HG02623 (cell line): ENCODE measurements around the gene SRGAP3.

ENCODE experiments used
- ATAC-seq: cut with Tn5 transposase; IDR thresholded peaks from one replicate; pipeline ENCODE4 v1.9.1; 2021; ENCODE audit warnings: moderate library complexity; ENCODE audit not compliant: unreplicated experiment

Gene SRGAP3

DNA sequence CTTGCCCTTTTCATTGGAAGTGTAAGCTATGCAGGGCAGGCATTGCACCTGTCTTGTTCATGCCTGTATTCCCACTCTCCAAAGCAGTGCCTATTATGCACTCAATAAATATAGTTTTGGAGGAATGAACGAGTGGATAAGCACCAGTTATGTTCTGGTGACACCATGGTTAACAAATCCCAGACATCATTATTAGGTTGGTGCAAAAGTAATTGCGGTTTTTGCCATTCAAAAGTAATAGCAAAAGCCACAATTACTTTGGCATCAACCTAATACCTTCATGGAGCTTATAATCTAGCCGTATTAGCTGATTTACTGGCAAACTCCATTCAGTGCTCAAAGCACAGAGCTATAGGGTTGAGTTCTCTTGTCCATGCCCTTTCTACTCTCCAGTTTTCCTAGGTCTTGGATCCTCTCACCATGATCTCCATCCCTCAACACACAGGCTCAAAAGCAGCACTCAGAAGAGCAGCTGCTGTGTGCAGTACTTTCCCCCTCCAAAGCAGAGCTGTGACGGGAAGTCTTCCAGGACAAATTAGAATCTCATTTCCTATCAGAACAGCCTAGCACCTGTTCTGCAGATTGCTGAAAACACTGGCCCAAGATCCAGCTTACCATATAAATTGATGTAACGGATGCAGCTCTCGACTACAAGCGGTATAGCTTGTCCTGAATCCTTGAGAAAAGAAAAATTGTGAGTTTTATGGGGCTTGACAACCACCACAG, 223.0 kb downstream of the SRGAP3 start:
- no peak for ATAC-seq

- no peak for ATAC-seq
Measured at GRCh38 chr3:9024341-9024740, 225.1 kb downstream of the SRGAP3 start.

DNA sequence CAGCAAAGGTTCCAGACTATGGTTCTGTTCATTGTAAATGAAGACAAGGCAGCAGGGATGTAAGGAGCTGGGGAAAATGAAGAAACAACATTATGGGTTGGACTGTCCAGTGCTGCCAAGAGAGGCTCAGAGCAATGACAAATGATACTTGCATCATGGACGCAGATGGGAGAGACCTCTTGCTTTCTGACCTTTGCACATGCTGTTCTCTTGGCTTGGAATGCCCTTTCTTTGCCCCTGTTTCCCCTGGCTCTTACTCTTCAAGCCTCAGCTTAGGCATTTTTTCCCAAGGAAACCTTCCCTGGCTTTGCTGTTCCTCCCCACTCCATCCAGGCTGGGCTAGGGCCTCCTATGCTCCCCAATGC, 226.2 kb downstream of the SRGAP3 start:
- ATAC-seq: no peak

DNA sequence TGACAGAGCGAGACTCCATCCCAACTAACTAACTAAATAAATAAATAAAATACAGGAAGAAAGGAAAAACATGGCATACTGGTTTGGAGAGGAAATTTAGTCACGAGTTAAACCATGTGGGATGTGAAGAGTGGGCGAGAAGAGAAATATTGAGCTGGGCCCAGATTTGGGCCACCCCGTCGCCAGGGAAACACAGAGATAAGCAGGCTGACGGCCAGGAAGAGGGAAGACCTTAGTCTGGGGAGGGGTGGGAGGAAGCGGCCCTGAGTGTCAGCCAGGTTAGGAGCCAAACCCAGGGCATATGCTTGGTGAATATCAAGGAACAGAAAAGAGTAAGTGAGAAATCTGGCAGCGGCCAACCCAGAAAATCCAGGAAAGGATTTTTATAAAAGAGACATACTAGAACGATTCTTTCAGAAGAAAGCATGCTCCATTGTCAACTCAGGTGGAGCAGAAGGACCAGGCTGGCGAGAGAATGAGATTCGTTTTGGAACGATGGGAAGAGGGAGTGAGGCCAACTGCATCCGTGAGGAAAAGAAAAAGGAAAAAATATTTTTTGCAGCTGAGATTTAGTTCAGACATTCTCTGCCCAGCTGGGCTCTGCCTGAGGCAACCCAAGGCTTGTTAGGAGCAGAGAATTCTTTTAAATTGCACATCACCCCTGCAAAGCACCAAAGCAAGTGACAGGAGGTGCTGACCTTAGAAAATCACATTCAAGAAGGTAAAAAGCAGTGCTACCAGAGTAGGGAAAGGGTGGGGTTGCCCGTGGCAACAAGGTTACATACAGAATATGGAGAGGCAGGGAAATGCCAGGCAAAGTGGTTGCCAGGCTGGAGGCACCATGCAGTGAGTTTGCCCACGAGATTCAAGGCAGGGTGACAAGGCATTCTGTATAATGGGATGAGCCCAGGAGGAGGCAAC, 226.9 kb downstream of the SRGAP3 start:
- no peak for ATAC-seq

DNA sequence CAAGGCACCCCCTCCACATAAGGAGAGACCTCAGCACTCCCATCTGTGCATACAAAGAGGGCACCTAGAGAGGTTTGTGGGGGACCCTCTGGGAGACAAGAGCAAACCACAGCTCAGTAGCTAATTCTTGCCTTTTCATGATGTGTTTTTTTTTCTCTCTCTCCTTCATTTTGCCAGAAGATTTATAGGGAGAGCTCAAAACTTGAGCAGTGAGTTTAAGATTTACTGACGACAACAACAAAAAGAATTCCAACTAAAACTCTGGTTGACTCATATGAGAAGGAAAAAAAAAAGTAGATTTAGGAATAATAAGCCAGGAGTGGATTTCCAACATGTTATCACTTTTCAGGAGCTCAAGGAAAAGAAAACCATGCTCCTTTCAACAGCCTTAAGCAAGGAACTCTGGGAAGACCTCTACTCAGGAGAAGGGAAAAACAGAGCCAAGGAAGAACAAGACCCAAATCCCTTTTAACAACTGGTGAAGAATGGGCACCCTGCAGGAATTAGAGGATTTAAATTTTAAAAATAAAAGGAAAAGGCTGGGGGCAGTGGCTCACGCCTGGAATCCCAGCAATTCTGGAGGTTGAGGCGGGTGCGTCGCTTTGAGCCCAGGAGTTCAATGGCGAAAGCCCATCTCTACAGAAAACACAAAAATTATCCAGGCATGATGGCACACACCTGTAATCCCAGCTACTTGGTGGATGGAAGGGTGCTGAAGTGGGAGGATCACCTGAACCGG, 228.0 kb downstream of the SRGAP3 start:
- ATAC-seq: no peak

DNA sequence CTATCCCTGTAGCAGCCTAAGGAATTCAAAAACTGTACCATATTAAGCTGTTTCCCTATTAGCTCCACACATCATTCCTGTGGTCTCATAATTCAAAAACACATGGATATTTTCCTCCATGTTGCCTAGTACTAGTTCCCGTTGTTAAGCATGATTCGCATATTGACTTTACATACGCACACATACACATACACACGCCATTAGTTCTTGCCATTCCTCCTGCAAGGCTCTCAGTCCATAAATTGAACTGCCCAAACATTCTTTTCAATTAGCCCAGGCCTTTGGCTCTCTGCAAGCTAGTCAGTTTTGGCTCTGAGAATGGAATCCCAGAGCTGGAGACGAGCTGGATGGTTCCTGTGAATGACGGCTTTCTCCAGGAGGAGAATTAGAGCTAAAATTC, 229.0 kb downstream of the SRGAP3 start:
- no peak for ATAC-seq

DNA sequence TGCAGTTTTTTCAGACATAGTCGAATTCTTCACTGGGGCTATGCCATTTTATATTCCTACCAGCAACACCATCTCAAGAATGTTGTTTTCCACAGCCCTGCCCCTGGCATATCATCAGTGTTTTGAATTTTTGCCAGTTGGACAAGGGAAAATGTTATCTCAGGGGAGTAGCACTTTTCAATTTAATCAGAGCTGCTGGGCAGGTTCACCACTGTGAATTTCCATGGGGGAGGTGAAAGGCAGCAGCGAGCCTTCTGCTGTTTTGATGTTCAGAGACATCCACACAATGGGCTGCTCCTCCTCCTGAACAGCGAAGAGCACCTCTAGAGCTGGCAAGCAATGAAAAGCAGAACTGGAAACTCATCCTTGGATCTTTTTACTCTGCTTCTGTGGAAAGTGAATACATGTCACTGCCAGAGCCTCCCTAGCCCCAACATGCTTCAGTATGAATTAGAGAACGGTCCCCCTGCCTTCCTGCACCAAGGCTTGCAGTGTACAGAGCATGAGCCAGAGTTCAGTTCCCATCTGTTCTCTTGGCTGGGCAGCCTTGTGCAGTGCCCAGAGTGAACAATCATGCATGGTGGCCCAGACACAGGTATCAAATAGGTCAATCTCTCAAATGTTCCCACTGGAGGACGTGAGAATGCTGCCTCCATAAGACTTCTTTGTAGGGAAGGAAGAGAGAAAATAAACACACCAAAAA, 230.0 kb downstream of the SRGAP3 start:
- ATAC-seq: no peak

DNA sequence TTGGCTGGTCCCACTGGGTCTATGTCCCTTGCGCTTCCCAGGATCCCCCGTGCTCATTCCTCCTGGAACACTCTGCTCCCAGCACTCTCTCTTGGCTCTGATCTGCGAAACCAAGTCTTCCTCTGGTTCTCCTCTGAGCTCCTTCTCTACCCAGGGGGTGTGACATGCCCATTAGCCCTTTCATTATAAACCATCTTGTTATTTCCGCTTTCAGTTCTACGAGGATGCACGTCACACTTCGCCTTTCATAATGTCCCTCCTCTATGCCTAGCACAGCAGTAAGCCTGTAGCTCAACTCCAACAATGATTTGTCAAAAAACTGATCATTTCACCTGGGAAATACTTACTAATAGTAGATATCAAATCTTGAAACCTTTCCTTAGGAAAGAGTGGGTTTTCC, 234.2 kb downstream of the SRGAP3 start:
- no peak for ATAC-seq

DNA sequence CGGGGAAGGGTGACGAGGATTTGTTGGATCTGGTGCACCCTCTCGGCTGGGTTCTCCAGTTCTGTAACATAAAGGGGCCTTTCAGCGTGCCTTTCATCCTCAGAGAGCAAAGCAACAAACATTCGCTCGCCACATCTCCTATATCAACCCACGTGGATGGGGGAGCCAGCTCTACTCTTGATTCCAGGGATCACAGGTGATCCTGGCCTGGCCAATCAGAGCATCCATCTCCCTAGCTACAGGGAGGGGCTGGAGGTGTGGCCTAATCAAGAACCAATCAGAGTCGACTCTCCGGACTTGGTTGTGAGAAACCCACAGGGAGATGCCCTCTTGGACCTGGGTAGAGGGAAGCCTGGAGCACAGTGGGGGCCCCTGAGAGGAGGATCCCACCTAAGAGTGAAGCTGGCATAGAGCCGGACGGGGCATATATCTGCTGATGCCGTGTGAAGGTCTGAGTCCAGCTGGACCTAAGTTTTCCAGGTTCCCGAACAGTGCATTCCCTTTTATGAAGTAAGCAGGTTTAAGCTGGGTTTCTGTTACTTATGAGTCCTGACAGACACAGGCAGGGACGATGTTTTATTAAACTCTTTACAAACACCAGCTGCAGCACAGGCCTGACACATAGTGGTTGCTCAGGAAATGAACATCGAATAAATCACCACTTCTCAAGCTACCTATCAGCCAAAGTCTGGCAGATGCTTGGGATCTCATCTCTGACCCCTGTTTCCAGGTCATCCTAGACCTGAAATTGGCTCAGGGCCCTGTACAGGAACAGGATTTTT, 235.5 kb downstream of the SRGAP3 start:
- ATAC-seq: no peak

DNA sequence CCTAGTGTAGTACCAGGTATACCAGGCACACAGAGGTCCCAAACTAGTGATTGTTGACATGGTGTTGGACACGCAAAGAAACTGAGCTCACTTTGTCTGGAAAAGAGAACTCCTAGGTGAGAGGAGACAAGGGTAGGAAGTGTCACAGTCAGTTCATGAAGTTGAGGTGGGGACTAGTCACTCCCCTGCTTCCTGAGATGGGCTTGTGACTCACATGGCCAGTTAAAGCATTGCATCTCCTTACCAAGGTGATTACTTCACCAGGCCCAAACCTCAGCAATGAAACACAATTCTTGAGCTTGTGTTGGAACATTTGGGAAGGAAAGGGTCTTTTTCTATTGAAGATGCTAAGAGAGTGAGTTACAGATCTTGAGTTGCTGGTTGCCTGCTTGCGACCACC, 236.9 kb downstream of the SRGAP3 start:
- no peak for ATAC-seq

GRCh38 chr3:9009976-9010545, 239.4 kb downstream of the SRGAP3 start:
- no peak for ATAC-seq

DNA sequence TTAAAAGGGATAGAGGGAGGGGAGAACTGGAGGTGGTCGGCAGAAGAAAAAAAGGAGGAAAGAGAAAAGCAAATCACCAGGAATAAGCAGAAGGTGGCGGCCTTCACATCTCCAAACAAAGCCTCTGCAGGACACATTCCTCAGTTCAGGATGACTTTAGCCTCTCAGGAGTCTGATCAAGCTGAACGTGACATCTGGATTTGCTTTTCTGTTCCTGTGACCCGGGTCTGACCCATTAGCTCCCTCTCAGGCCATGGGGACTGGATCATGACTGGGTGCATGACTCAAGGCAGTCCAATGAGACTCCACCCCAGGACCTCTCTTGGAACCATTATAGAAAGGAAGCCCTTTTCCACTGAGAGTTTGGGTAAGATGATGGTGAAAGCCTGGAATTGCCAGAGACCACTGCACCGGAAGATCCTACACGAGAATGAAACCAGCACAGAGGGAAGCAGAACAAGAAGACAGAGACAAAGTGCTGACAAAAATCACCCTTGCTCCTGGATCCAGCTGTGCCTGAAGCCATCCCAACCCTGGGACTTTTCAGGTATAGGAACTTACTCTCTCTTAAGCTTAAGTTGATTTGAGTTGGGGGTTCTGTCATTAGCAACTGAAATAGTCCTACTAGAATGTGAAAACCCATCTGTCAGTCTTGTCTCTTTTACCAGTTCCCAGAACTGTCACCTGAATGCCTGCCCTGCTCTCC, 240.7 kb downstream of the SRGAP3 start:
- ATAC-seq: no peak

GRCh38 chr3:9007928-9008327, 241.5 kb downstream of the SRGAP3 start:
- no peak for ATAC-seq

GRCh38 chr3:9007213-9007612, 242.2 kb downstream of the SRGAP3 start:
- ATAC-seq: no peak

GRCh38 chr3:9000041-9000440, 249.4 kb downstream of the SRGAP3 start:
- ATAC-seq: no peak

- no peak for ATAC-seq
Measured at GRCh38 chr3:8997151-8997550, 252.3 kb downstream of the SRGAP3 start.

GRCh38 chr3:8996681-8997121, 252.7 kb downstream of the SRGAP3 start:
- ATAC-seq: no peak

DNA sequence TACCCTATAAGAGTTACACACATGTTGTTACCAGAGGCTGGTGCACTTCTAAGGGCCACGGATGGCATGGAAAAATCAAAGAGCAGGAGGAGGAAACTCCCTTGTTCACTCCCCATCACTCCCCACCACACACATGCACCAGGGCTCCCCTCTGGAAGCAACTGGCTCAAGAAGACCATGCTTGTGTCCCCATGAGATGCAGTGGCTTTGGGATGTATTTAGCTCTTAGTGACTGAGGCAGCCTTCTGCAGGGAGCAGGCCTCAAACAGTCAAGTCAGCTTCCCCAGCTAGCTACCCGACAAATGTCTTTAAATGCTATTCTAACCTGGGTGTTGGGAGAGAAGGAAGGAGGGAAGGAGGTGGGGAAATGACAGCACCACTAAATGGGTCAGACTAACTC, 253.2 kb downstream of the SRGAP3 start:
- no peak for ATAC-seq

- no peak for ATAC-seq
Measured at GRCh38 chr3:8994226-8994625, 255.2 kb downstream of the SRGAP3 start.
